ENCODE measurements around the gene PRSS56. TPM values are rescaled to one million over a fixed set of nuclear protein-coding genes. Genes with fewer than 3 reads are reported as not detected.
A peak's percentile ranks its signal among the peaks of the same experiment; 100 is the strongest.
"Not testable (repeated sequence)": the region's sequence is repeated elsewhere in the genome, so short reads cannot be mapped to it uniquely, and the experiment has no call there.

PRSS56 gene
- total RNA-seq, 1 donor from 2014 or later: 52.4 TPM

- Mint-ChIP-seq H3K4me1 (peaks cover 15% of the 10 kb centered on the region), H3K9me3 (no peaks in the 10 kb centered on the region), H3K4me3 (peak overlapping the region; percentile 7), H3K27ac (ENCODE audit: unreplicated experiment) (no peak overlapping the region), H3K36me3 (ENCODE audit: low read depth) (no peaks in the 10 kb centered on the region), H3K27me3 (ENCODE audit: low read depth) (peaks cover 15% of the 10 kb centered on the region)
- DNase-seq (ENCODE audit: low read depth, low spot score): no peak
- no peak for TF ChIP-seq CTCF (conservative IDR thresholded peaks at IDR 0.05)
Measured at GRCh38 chr2:232530626-232531260, 10.6 kb downstream of the PRSS56 start.

- H3K36me3 Mint-ChIP-seq (ENCODE audit: low read depth): peaks cover 4% of the 10 kb centered on the region
- H3K27me3 Mint-ChIP-seq (ENCODE audit: low read depth): peaks cover 10% of the 10 kb centered on the region
- no peak overlapping the region for H3K27ac Mint-ChIP-seq (ENCODE audit: unreplicated experiment)
- no peak for DNase-seq (ENCODE audit: low read depth, low spot score)
- H3K4me1 Mint-ChIP-seq: peaks cover 15% of the 10 kb centered on the region
- TF ChIP-seq CTCF (conservative IDR thresholded peaks at IDR 0.05): no peak
- H3K4me3 Mint-ChIP-seq: no peak overlapping the region
- peaks cover 3% of the 10 kb centered on the region for H3K9me3 Mint-ChIP-seq
Measured at GRCh38 chr2:232532419-232532818, 12.2 kb downstream of the PRSS56 start.

GRCh38 chr2:232532821-232533220 is 12.6 kb downstream of the PRSS56 start:
- not testable (repeated sequence) for H3K27me3 Mint-ChIP-seq (ENCODE audit: low read depth); H3K4me3 Mint-ChIP-seq; H3K36me3 Mint-ChIP-seq (ENCODE audit: low read depth); DNase-seq (ENCODE audit: low read depth, low spot score); H3K9me3 Mint-ChIP-seq; H3K27ac Mint-ChIP-seq (ENCODE audit: unreplicated experiment)
- H3K4me1 Mint-ChIP-seq: peaks cover 15% of the 10 kb centered on the region

- Mint-ChIP-seq H3K27me3 (ENCODE audit: low read depth) (peaks cover 3% of the 10 kb centered on the region), H3K36me3 (ENCODE audit: low read depth) (peaks cover 4% of the 10 kb centered on the region), H3K27ac (ENCODE audit: unreplicated experiment) (peak overlapping the region; percentile 35), H3K4me1 (peaks cover 20% of the 10 kb centered on the region), H3K9me3 (peaks cover 3% of the 10 kb centered on the region), H3K4me3 (peak overlapping the region; percentile 27)
- TF ChIP-seq CTCF (conservative IDR thresholded peaks at IDR 0.05): no peak
- no peak for DNase-seq (ENCODE audit: low read depth, low spot score)
Measured at GRCh38 chr2:232533944-232534710, 13.9 kb downstream of the PRSS56 start.

DNA sequence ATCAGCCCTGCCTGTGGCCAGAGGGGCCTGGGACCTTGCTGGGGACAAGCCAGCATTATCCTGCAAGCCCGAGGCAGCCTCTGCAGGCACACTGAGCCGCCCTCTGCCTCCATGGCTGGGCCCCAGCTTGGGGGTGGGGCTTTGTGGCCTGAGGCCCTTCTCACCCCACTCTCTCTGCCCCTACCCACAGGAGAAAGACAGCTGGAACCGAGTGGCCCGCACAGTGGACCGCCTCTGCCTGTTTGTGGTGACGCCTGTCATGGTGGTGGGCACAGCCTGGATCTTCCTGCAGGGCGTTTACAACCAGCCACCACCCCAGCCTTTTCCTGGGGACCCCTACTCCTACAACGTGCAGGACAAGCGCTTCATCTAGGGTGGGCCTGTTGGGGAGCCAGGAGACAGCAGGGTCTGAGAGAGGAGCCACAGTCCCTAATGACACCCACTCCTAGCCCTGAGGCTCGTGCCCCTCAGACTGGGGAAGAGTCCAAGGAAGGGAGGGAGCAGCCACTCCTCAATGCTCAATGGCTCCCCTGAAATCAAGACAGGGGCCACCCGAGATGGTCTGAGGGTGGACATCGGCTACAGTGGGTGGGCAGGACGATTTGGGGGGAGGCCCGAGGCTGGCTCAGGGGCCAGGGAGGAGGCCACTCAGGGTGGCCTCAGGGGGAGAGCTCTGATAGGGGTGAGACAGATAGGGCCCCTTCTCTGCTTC is 14.9 kb downstream of the PRSS56 start:
- Mint-ChIP-seq H3K27ac (ENCODE audit: unreplicated experiment) (no peak overlapping the region), H3K9me3 (peaks cover 3% of the 10 kb centered on the region), H3K27me3 (ENCODE audit: low read depth) (peaks cover 3% of the 10 kb centered on the region), H3K36me3 (ENCODE audit: low read depth) (peaks cover 4% of the 10 kb centered on the region), H3K4me3 (peak overlapping the region; percentile 27), H3K4me1 (peaks cover 20% of the 10 kb centered on the region)
- no peak for TF ChIP-seq CTCF (conservative IDR thresholded peaks at IDR 0.05)
- DNase-seq (ENCODE audit: low read depth, low spot score): no peak
